Spleen (tissue), 11 donors: ENCODE measurements around the gene KSR1. TPM values are rescaled to one million over a fixed set of nuclear protein-coding genes. Genes with fewer than 3 reads are reported as not detected.
A peak's percentile ranks its signal among the peaks of the same experiment; 100 is the strongest.
"Not testable (repeated sequence)": the region's sequence is repeated elsewhere in the genome, so short reads cannot be mapped to it uniquely, and the experiment has no call there.

Experiments used
- DNase-seq: peaks from one replicate; pipeline ENCODE4 v3.0.0-alpha.2; 2020
- H3K27ac ChIP-seq, 8 donors: fragments of 200-600 bp; sonication (generic) in 7 of 8; 1 replicate in 4 of 8; 2 replicates in 4 of 8; pipeline versions ENCODE4 v1.5.0 to v1.8.0; 2016 to 2021; ENCODE audit warnings: inconsistent platforms in 4 of 8, mild to moderate bottlenecking in 4 of 8, moderate library complexity in 1 of 8
- H3K27me3 ChIP-seq, 7 donors: fragments of 200-600 bp; sonication (generic) in 6 of 7; replicated peaks in 1 of 7; 1 replicate in 4 of 7; 2 replicates in 3 of 7; pipeline versions ENCODE4 v1.5.0 to v1.8.0; 2016 to 2021; ENCODE audit warnings: inconsistent platforms in 3 of 7, mild to moderate bottlenecking in 1 of 7
- H3K36me3 ChIP-seq, 6 donors: fragments of 200-600 bp; sonication (generic) in 5 of 6; 1 replicate in 4 of 6; 2 replicates in 2 of 6; pipeline versions ENCODE4 v1.5.0 to v1.8.0; 2016 to 2021; ENCODE audit warnings: inconsistent platforms in 2 of 6
- H3K4me1 ChIP-seq, 6 donors: fragments of 200-600 bp; sonication (generic) in 5 of 6; 1 replicate in 3 of 6; 2 replicates in 3 of 6; pipeline versions ENCODE4 v1.5.0 to v1.8.0; 2016 to 2021; ENCODE audit warnings: inconsistent platforms in 3 of 6
- H3K4me3 ChIP-seq, 8 donors: fragments of 200-600 bp; sonication (generic) in 7 of 8; 1 replicate in 4 of 8; 2 replicates in 4 of 8; pipeline versions ENCODE4 v1.5.0 to v1.8.0; 2016 to 2021; ENCODE audit warnings: inconsistent platforms in 4 of 8, mild to moderate bottlenecking in 4 of 8, moderate library complexity in 2 of 8
- H3K9me3 ChIP-seq, 8 donors: fragments of 200-600 bp; sonication (generic) in 7 of 8; 1 replicate in 4 of 8; 2 replicates in 4 of 8; pipeline versions ENCODE4 v1.5.0 to v1.8.0; 2016 to 2021; ENCODE audit warnings: inconsistent platforms in 4 of 8
- POLR2A ChIP-seq, 3 donors: fragments of 450-650 bp; IDR thresholded peaks; one replicate each; pipeline ENCODE4 v1.5.1; 2017; ENCODE audit warnings: antibody characterized with exemption in 3 of 3, mild to moderate bottlenecking in 1 of 3
- POLR2AphosphoS5 ChIP-seq, 3 donors: sonication (generic); formaldehyde crosslinking; IDR thresholded peaks; one replicate each; pipeline ENCODE4 v1.5.1; 2017; ENCODE audit warnings: antibody characterized with exemption in 3 of 3
- WGBS, 5 donors: extraction: QIAGEN DNeasy Blood & Tissue Kit in 3 of 5; methylation state at CpG; one replicate each; pipeline versions ENCODE4 v1.1.5 to v1.1.7; 2013 to 2018; 5-methylcytosine and 5-hydroxymethylcytosine counted together
- intact Hi-C: fragments of 100-400 bp; cut with DNase I; formaldehyde crosslinking; loops from one replicate; pipeline ENCODE4 v1.15.0; 2023; ENCODE audit warnings: low total_unique reads
- polyA plus RNA-seq, 3 donors: library from polyadenylated mRNA; stranded (reverse); fragments of 200-250 nt; gene quantifications; one replicate each; pipeline ENCODE4 v1.2.1, GENCODE V29; 2013
- total RNA-seq, 7 donors: library from RNA; depleted of rRNA in 3 of 7; stranded (reverse); fragments of >200 nt in 3 of 7; fragmentation: NEBNext Ultra II Directional in 4 of 7; extraction: Animal tissue kit (Norgen Biotek cat#: 25700) in 4 of 7; gene quantifications; one replicate each; pipeline versions ENCODE4 v1.1.0 to v1.2.1, GENCODE V29; 2016 to 2021
- TF ChIP-seq, protein P1 (sequence below), 11 experiments: fragments of 200-600 bp in 7 of 11; fragments of 450-650 bp in 4 of 11; sonication (generic) in 4 of 11; IDR thresholded peaks in 8 of 11; conservative IDR thresholded peaks in 3 of 11; 1 replicate in 7 of 11; 2 replicates in 4 of 11; pipeline versions ENCODE4 v1.4.0 to v1.8.0; 2016 to 2021; ENCODE audit warnings: antibody characterized with exemption in 11 of 11, inconsistent platforms in 4 of 11, mild to moderate bottlenecking in 1 of 11
- donor health status: healthy with polysubstance abuse.
- donor health status: DM: no; HTN: no; CAD: no; lungs with moderate emphysema.
- donor health status: DM: no; HTN: no; CAD: no.
- donor health status: Bipolar disorder and iron deficiency.
- donor health status: healthy.
- donor health status: DM: no; HTN: no; CAD: no.
- donor health status: DM: yes; HTN: yes; CAD: no.

Gene KSR1
- total and polyA plus RNA-seq, 10 donors = 6.4 to 100 (median 46.0) TPM

DNA sequence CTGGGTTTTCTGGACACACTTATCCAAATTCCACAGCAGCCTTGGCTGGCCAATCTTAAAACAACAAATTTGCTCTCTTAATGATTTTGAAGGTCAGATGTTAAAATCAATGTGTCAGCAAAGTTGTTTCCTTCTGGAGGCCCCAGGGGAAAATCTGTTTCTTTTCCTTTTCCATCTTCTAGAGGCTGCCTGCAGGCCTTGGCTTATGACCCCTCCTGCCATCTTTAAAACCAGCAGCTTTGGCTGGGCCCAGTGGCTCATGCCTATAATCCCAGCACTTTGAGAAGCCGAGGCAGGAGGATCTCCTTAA is 177.7 kb downstream of the KSR1 start:
- Histone ChIP-seq H3K4me3 (no peak overlapping the region), H3K9me3 (no peaks in the 10 kb centered on the region), H3K27ac (peak overlapping the region in 6 of 8 donors; percentile 41 to 92 (median 86)), H3K4me1 (peaks cover 22 to 71% (median 57%) of the 10 kb centered on the region in 6 donors), H3K27me3 (no peaks in the 10 kb centered on the region), H3K36me3 (peaks cover 0 to 11% (median 3%) of the 10 kb centered on the region in 6 donors)
- intact Hi-C loops = no loop called here
- DNase-seq = no peak
- TF ChIP-seq POLR2A (IDR thresholded peaks at IDR 0.05) (no peak), POLR2AphosphoS5 (IDR thresholded peaks at IDR 0.05) (no peak)
- TF ChIP-seq, protein P1, sequence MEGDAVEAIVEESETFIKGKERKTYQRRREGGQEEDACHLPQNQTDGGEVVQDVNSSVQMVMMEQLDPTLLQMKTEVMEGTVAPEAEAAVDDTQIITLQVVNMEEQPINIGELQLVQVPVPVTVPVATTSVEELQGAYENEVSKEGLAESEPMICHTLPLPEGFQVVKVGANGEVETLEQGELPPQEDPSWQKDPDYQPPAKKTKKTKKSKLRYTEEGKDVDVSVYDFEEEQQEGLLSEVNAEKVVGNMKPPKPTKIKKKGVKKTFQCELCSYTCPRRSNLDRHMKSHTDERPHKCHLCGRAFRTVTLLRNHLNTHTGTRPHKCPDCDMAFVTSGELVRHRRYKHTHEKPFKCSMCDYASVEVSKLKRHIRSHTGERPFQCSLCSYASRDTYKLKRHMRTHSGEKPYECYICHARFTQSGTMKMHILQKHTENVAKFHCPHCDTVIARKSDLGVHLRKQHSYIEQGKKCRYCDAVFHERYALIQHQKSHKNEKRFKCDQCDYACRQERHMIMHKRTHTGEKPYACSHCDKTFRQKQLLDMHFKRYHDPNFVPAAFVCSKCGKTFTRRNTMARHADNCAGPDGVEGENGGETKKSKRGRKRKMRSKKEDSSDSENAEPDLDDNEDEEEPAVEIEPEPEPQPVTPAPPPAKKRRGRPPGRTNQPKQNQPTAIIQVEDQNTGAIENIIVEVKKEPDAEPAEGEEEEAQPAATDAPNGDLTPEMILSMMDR (IDR thresholded peaks at IDR 0.05 in 8 of 11, conservative IDR thresholded peaks at IDR 0.05 in 3 of 11) = no peak
- WGBS, 5 donors = 90 to 100% (median 95%) methylated on average over 1 of the region's 1 CpG

DNA sequence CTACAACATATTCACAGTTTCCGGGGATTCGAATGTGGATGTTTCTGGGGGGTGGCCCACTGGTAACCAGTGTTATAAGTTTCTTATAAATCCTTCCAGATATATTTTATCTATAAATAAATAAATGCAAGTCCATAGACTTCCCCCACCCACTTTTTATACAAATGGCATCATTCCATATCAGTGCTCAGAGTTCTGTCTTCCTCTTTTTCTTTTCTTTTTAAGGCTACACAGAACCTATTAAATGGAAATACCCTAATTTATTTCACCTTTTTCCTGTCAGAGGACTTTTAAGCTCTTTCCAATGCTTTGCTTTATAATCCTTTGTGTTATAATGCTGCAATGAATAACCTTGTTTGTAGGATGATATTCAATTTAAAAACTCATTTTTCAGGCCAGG is 178.5 kb downstream of the KSR1 start:
- TF ChIP-seq POLR2AphosphoS5 (IDR thresholded peaks at IDR 0.05) (no peak), POLR2A (IDR thresholded peaks at IDR 0.05) (no peak)
- TF ChIP-seq, protein P1 (IDR thresholded peaks at IDR 0.05 in 8 of 11, conservative IDR thresholded peaks at IDR 0.05 in 3 of 11) = no peak
- H3K4me3 ChIP-seq = peak overlapping the region in 1 of 8 donors; percentile 33
- intact Hi-C loops = no loop called here
- DNase-seq = no peak
- no peaks in the 10 kb centered on the region for H3K27me3 ChIP-seq
- H3K4me1 ChIP-seq = peaks cover 22 to 69% (median 57%) of the 10 kb centered on the region in 6 donors
- no peaks in the 10 kb centered on the region for H3K9me3 ChIP-seq
- H3K36me3 ChIP-seq = peaks cover 0 to 19% (median 10%) of the 10 kb centered on the region in 6 donors
- H3K27ac ChIP-seq = peak overlapping the region in 5 of 8 donors; percentile 27 to 92 (median 87)
- WGBS, 5 donors = 78 to 89% (median 84%) methylated on average over 2 of the region's 2 CpGs

DNA sequence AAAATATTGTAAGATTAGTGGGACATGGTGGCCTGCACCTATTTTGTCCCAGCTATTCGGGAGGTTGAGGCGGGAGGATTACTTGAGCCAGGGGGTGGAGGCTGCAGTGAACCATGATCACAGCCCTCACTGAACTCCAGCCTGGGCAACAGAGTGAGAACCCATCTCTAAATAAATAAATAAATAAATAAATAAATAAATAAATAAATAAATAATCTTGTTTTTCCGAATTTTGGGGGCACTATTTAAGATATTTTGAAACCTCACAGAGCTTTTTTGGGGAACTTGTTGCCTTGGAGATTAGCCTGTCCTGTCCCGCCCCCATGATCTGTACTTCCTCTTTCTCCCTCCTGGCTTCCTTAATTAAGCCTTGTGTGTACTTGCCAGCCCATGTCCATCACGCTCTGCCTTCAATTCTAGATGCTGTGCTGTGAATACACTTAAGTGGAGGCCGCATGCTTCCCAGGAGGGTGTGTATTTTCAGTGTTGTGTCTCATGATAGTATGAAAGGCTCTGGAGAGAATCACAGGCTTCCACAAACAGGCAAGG is 179.1 kb downstream of the KSR1 start:
- Histone ChIP-seq H3K36me3 (peaks cover 0 to 25% (median 16%) of the 10 kb centered on the region in 6 donors), H3K4me3 (peak overlapping the region in 1 of 8 donors; percentile 33), H3K27me3 (no peaks in the 10 kb centered on the region), H3K4me1 (peaks cover 22 to 64% (median 56%) of the 10 kb centered on the region in 6 donors), H3K27ac (peak overlapping the region in 6 of 8 donors; percentile 4 to 92 (median 86)), H3K9me3 (no peaks in the 10 kb centered on the region)
- intact Hi-C loops = no loop called here
- TF ChIP-seq, protein P1 (IDR thresholded peaks at IDR 0.05 in 8 of 11, conservative IDR thresholded peaks at IDR 0.05 in 3 of 11) = no peak
- peak in 1 of 3 donors; percentile 28 for TF ChIP-seq POLR2AphosphoS5 (IDR thresholded peaks at IDR 0.05)
- DNase-seq = peak; percentile 76
- 46 to 62% (median 53%) methylated on average over 6 of the region's 6 CpGs for WGBS, 5 donors

DNA sequence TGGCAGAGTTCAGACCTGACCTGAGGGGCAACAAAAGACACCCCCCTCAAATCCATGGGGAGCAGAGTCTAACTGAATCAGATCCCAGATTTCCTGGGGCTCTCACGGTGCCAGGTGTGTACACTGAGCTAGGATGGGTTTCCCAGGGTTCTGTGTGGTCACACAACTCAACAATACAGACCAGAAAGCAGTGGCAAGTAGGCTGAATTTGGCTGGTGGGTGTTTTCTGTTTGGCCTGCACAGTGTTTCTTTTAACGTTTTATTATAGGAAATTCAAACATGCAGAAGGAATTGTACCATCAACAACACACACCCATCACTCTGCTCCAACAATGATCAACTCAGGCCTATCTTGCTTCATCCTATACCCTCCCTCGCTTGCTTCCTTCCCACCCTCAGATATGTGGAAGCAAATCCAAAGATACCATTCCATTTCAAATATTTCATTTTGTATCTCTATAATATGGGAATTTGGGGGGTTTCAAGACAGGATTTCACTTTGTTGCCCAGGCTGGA is 179.8 kb downstream of the KSR1 start:
- peak; percentile 22 for DNase-seq
- H3K4me1 ChIP-seq = peaks cover 17 to 56% (median 49%) of the 10 kb centered on the region in 6 donors
- H3K4me3 ChIP-seq = peak overlapping the region in 1 of 8 donors; percentile 33
- H3K9me3 ChIP-seq, intact Hi-C loops, H3K27me3 ChIP-seq: not testable (repeated sequence)
- peaks cover 0 to 32% (median 23%) of the 10 kb centered on the region in 6 donors for H3K36me3 ChIP-seq
- WGBS, 5 donors = 71 to 82% (median 76%) methylated on average over 3 of the region's 3 CpGs
- H3K27ac ChIP-seq = peak overlapping the region in 5 of 8 donors; percentile 4 to 89 (median 86)

DNA sequence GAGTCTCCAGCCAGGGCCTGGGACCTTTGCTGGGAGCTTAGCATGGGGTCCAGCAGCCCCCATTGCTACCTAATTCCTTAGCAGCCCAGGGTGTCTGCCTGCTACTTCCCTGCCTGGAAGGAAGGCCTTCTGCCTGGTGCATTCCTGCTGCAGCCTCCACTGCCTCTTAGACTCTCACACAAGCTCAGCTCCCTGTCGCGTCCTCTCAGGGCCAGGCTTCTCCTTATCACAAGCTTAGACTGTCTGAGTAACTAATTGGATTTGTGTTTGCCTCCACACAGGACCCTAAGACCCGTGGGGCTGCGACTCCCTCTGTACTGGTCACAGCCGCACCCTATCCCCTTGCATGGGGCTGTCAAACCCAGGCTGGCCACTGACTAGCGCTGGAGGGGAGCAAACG is 181.6 kb downstream of the KSR1 start:
- H3K27me3 ChIP-seq, H3K4me3 ChIP-seq, intact Hi-C loops, H3K9me3 ChIP-seq: not testable (repeated sequence)
- DNase-seq = peak; percentile 59
- peaks cover 0 to 50% (median 30%) of the 10 kb centered on the region in 6 donors for H3K36me3 ChIP-seq
- H3K27ac ChIP-seq = peak overlapping the region in 2 of 8 donors; percentile 13 to 27
- 96 to 100% (median 96%) methylated on average over 2 to 7 of the region's 7 CpGs for WGBS, 5 donors
- H3K4me1 ChIP-seq = peaks cover 8 to 39% (median 32%) of the 10 kb centered on the region in 6 donors

DNA sequence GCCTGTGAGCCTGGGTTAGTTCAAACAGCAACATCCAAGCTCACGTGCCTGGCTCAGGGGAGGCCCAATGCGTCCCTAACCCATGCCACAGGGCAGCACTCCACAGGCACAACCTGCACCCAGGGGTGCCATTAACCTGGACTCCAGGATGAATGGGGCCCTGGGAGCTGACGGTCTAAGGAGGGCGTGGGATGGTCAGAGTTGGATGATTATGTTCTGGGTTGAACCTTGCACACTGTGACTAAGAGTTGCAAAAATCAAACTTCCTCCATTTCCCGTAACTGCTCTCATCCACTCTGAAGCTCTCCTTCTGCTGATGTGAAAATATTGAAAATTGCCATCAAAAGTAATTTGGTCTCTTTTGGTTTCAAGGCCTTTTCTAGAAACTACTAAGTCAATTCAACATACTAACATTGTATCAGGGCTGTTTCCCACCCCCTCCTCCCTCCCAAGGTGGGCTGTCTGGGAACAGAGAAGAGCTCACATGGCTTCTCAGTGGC is 182.2 kb downstream of the KSR1 start:
- peaks cover 2 to 32% (median 26%) of the 10 kb centered on the region in 6 donors for H3K4me1 ChIP-seq
- H3K9me3 ChIP-seq, H3K4me3 ChIP-seq, DNase-seq, intact Hi-C loops, H3K27me3 ChIP-seq: not testable (repeated sequence)
- WGBS, 5 donors = 62 to 83% (median 73%) methylated on average over 1 of the region's 5 CpGs
- H3K27ac ChIP-seq = peak overlapping the region in 1 of 8 donors; percentile 36
- H3K36me3 ChIP-seq = peaks cover 0 to 56% (median 30%) of the 10 kb centered on the region in 6 donors
